ENCODE measurements around the gene EFCAB11.

EFCAB11 gene

DNA sequence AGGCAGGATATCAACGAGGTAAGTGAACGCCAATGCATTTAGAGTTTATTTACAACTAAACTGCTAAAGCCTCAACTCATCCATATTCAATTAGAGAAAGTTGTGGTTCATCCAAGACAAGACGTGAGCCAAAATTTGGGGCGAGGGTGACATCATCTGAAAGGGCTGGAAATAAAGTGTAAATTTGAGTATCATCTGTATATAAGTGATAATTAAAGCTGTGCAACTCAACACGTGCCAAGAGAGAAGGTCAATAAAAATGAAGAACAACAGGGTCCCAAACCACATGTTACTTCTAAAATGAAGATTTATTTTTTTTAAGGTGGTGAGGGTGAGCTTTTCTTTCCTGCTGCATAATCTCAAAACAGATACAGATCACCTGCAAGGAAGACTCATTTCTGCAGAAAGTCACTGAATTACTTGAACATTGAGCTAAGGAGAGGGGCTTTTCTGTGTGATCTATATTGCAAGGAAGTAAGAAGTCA lies 203.6 kb downstream of the EFCAB11 start:
- Histone ChIP-seq H3K9me2 (replicated peaks; ENCODE audit: insufficient read depth, low read length) (no peaks in the 10 kb centered on the region), H3K9ac (ENCODE audit: low read length) (no peak overlapping the region), H3K4me2 (ENCODE audit: low read depth, low read length) (no peak overlapping the region), H3K79me2 (ENCODE audit: low read length) (no peaks in the 10 kb centered on the region), H3K4me3 (ENCODE audit: low read length) (no peak overlapping the region), H3F3A (ENCODE audit: insufficient read depth, low read length) (no peaks in the 10 kb centered on the region), H2AFZ (ENCODE audit: low read length) (no peak overlapping the region), H4K20me1 (ENCODE audit: insufficient read depth, low read length) (no peaks in the 10 kb centered on the region), H3K4me1 (ENCODE audit: low read length) (no peaks in the 10 kb centered on the region), H3K27ac (ENCODE audit: low read length) (no peak overlapping the region), H3K9me3 (replicated peaks; ENCODE audit: insufficient read depth, low read length) (no peaks in the 10 kb centered on the region), H3K36me3 (replicated peaks; ENCODE audit: insufficient read depth, low read length) (no peaks in the 10 kb centered on the region), H3K27me3 (replicated peaks; ENCODE audit: insufficient read depth, low read length) (no peaks in the 10 kb centered on the region)
- TF ChIP-seq, protein P1, sequence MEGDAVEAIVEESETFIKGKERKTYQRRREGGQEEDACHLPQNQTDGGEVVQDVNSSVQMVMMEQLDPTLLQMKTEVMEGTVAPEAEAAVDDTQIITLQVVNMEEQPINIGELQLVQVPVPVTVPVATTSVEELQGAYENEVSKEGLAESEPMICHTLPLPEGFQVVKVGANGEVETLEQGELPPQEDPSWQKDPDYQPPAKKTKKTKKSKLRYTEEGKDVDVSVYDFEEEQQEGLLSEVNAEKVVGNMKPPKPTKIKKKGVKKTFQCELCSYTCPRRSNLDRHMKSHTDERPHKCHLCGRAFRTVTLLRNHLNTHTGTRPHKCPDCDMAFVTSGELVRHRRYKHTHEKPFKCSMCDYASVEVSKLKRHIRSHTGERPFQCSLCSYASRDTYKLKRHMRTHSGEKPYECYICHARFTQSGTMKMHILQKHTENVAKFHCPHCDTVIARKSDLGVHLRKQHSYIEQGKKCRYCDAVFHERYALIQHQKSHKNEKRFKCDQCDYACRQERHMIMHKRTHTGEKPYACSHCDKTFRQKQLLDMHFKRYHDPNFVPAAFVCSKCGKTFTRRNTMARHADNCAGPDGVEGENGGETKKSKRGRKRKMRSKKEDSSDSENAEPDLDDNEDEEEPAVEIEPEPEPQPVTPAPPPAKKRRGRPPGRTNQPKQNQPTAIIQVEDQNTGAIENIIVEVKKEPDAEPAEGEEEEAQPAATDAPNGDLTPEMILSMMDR (IDR thresholded peaks at IDR 0.05; ENCODE audit: low read length): no peak
- TF ChIP-seq EZH2phosphoT487 (IDR thresholded peaks at IDR 0.05; ENCODE audit: low read length): no peak
- TF ChIP-seq EZH2 (optimal IDR thresholded peaks at IDR 0.05; ENCODE audit: low read depth, low read length): no peak
- no peak for DNase-seq

DNA sequence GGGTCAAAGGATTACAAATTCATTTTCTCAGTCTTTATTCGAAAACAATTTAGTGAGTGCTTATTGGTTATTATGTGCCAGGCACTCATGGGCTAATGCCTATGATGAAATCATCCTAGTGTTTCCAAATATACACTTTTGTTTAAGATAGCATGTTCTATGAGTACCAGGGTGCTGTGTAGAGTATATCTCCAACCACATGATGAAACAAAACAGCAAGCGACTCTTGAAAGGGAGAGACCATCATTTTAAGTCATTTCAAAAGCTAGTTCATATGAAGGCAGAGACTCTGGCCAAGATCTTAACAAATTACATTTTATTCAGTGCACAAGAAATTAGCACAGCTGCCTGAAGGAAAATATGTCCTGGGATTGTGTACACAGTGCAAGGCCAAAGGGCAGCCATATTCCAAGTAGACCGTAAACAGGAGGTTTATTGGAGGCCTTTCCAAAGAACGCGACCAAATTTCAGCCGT lies 204.2 kb downstream of the EFCAB11 start:
- Histone ChIP-seq H2AFZ (ENCODE audit: low read length) (no peak overlapping the region), H4K20me1 (ENCODE audit: insufficient read depth, low read length) (no peaks in the 10 kb centered on the region), H3K4me3 (ENCODE audit: low read length) (no peak overlapping the region), H3K27me3 (replicated peaks; ENCODE audit: insufficient read depth, low read length) (no peaks in the 10 kb centered on the region), H3K79me2 (ENCODE audit: low read length) (no peaks in the 10 kb centered on the region), H3K36me3 (replicated peaks; ENCODE audit: insufficient read depth, low read length) (no peaks in the 10 kb centered on the region), H3F3A (ENCODE audit: insufficient read depth, low read length) (no peaks in the 10 kb centered on the region), H3K9me3 (replicated peaks; ENCODE audit: insufficient read depth, low read length) (no peaks in the 10 kb centered on the region), H3K27ac (ENCODE audit: low read length) (no peak overlapping the region), H3K4me1 (ENCODE audit: low read length) (no peaks in the 10 kb centered on the region), H3K9ac (ENCODE audit: low read length) (no peak overlapping the region), H3K4me2 (ENCODE audit: low read depth, low read length) (no peak overlapping the region), H3K9me2 (replicated peaks; ENCODE audit: insufficient read depth, low read length) (no peaks in the 10 kb centered on the region)
- TF ChIP-seq EZH2phosphoT487 (IDR thresholded peaks at IDR 0.05; ENCODE audit: low read length) (no peak), EZH2 (optimal IDR thresholded peaks at IDR 0.05; ENCODE audit: low read depth, low read length) (no peak)
- TF ChIP-seq, protein P1 (IDR thresholded peaks at IDR 0.05; ENCODE audit: low read length): no peak
- DNase-seq: no peak

DNA sequence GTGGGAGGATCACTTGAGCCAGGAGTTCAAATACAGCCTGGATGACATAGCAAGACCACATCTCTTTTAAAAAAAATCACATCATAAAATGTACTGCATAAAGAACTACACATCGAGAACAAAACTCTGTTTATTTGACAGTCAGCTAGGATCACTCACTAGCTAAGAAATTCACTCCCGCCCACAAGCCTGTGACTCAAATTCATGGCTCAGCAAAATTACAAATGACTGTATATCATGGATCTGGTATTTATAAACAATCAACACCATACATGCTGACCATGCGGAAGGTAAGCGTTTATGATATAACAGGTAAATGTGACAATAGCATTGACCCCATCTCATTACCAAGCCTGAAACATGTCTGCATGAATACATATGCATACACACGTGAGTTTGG lies 206.5 kb downstream of the EFCAB11 start:
- no peaks in the 10 kb centered on the region for H3F3A ChIP-seq (ENCODE audit: insufficient read depth, low read length)
- no peaks in the 10 kb centered on the region for H4K20me1 ChIP-seq (ENCODE audit: insufficient read depth, low read length)
- H3K9ac ChIP-seq (ENCODE audit: low read length): no peak overlapping the region
- H3K9me3 ChIP-seq (replicated peaks; ENCODE audit: insufficient read depth, low read length): no peaks in the 10 kb centered on the region
- H2AFZ ChIP-seq (ENCODE audit: low read length): no peak overlapping the region
- H3K27me3 ChIP-seq (replicated peaks; ENCODE audit: insufficient read depth, low read length): no peaks in the 10 kb centered on the region
- H3K4me2 ChIP-seq (ENCODE audit: low read depth, low read length): no peak overlapping the region
- H3K4me1 ChIP-seq (ENCODE audit: low read length): no peaks in the 10 kb centered on the region
- H3K79me2 ChIP-seq (ENCODE audit: low read length): no peaks in the 10 kb centered on the region
- no peak overlapping the region for H3K27ac ChIP-seq (ENCODE audit: low read length)
- TF ChIP-seq EZH2phosphoT487 (IDR thresholded peaks at IDR 0.05; ENCODE audit: low read length): no peak
- no peaks in the 10 kb centered on the region for H3K36me3 ChIP-seq (replicated peaks; ENCODE audit: insufficient read depth, low read length)
- H3K4me3 ChIP-seq (ENCODE audit: low read length): no peak overlapping the region
- H3K9me2 ChIP-seq (replicated peaks; ENCODE audit: insufficient read depth, low read length): no peaks in the 10 kb centered on the region
- no peak for DNase-seq

DNA sequence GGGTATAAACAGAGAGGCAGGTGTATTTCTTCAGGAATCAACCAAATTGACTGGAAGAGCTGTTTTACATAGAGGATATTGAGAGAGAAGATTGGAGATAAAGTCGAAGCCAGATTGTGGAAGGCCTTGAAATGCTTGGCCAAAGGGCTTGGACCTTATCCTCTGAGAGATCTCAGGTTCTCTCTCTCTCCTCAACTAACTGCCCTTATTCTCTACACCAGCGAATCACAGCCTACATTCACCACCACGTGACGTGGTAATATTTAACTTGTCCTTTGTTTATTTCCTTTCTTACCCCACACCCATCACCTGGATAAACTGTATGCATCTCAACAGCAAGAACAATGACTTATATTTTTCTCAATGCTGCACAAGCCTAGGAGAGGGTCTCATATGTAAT lies 207.4 kb downstream of the EFCAB11 start:
- Histone ChIP-seq H3K9ac (ENCODE audit: low read length) (no peak overlapping the region), H4K20me1 (ENCODE audit: insufficient read depth, low read length) (no peaks in the 10 kb centered on the region), H3K36me3 (replicated peaks; ENCODE audit: insufficient read depth, low read length) (no peaks in the 10 kb centered on the region), H3K4me1 (ENCODE audit: low read length) (no peaks in the 10 kb centered on the region), H3K4me2 (ENCODE audit: low read depth, low read length) (no peak overlapping the region), H3K27me3 (replicated peaks; ENCODE audit: insufficient read depth, low read length) (no peaks in the 10 kb centered on the region), H3K27ac (ENCODE audit: low read length) (no peak overlapping the region), H3K79me2 (ENCODE audit: low read length) (no peaks in the 10 kb centered on the region), H3K4me3 (ENCODE audit: low read length) (no peak overlapping the region), H3K9me2 (replicated peaks; ENCODE audit: insufficient read depth, low read length) (no peaks in the 10 kb centered on the region), H3F3A (ENCODE audit: insufficient read depth, low read length) (no peaks in the 10 kb centered on the region), H2AFZ (ENCODE audit: low read length) (no peak overlapping the region), H3K9me3 (replicated peaks; ENCODE audit: insufficient read depth, low read length) (no peaks in the 10 kb centered on the region)
- TF ChIP-seq EZH2 (optimal IDR thresholded peaks at IDR 0.05; ENCODE audit: low read depth, low read length): no peak
- TF ChIP-seq, protein P1 (IDR thresholded peaks at IDR 0.05; ENCODE audit: low read length): no peak
- TF ChIP-seq EZH2phosphoT487 (IDR thresholded peaks at IDR 0.05; ENCODE audit: low read length): no peak
- no peak for DNase-seq

Data from MM.1S (cell line).